Activated CD4-positive, CD25-positive, alpha-beta regulatory T cell treated with anti-CD3 and anti-CD28 coated beads, Interleukin-2, amount 50 U/mL, for 16 hours (primary cell): ENCODE results near the gene BIRC3.

Experiments used
- DNase-seq: peaks from one replicate; pipeline ENCODE4 v3.0.0-alpha.2; 2020; ENCODE audit warnings: low read depth, low spot score

BIRC3 gene

DNA sequence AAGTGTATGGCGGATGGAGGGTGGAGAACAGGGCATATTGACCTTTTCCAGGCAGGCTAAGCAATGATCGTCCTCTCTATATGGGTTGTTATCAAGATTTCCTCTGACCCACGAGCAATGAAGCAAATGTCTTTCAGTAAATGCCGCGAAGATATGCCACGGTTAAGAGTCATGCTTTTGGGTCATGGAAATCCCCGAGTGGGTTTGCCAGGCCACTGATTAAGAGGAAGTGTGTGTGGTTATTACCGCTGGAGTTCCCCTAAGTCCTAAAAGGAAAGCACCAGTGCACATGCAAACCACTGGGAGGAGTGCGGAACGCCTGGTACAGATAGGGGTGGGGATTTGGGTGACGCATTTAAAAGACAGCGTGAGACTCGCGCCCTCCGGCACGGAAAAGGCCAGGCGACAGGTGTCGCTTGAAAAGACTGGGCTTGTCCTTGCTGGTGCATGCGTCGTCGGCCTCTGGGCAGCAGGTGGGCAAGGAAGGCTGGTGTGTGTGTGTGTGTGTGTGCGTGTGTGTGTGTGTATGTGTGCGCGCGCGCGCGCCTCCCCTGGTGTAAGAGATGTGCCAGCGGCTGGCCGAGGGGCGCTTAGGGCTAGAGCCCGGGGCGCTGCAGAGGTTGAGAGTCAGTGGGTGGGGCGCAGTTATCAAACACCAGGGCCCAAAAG is at the start of gene BIRC3:
BIRC3 (plus strand) TSS at position 386 of the 669 bp plus-strand sequence. CDS start 7,026 bp downstream, outside the sequence.
- peak; percentile 88 for DNase-seq

DNA sequence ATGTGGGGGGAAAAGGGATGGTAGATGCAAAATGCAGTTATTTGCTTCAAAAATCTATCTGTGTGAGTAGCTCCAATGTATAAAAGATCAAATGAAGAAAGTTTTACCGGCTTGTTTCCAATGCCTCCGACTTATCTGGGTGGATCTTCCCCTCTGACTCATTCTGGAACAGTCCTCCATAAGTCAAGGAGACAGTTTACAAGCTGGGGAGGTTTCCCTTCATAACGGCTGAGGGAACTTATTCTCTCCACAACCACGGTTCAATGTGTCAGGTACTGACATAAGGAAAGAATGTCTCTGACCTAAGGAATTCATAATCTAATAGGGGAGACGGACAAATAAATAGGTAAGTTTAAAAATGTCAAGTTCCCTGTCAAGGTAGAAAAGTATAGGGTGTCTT is 49.7 kb upstream of the BIRC3 start:
- DNase-seq = no peak

DNA sequence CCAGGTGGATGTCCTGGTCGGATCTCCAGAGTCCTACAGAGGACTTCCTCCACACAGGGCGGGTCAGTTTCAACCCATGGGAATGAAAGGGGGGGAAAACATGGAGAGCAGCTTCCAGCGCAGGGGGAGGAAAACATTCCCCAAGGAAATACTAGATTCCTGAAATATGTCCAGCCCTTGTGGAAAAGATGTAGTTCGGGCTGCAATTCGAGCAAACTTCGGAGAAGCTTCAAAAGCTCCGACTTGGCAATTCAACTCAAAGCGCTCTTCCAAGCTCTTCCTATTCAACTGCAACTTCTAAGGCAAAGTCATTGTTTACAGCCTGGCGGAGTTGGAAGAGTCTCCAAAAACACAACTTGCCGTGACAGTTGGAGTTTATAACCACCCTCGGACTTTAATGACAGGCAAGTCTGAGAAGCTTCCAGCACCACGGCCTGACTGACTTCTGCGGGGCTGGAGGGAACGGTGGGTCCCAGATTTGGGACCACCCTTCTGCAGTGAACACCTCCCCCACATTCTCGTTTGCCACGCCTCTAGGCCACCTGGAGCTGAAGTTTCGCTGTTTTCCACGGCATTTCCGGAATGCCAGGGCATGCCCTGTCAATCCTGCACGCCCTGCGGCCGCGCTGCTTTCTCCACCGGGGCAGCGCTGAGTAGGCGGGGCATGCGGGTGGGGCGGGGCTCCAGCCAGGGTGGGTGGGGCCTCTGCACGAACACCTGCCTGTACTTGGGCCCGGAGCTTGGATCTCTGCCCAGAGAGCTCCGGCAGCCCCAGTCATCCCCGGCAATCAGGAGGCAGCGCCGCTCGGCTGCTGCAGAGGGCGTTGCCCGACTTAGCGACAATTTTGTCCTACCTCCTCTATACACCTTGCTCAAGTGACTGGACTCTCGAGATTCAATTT is 49.0 kb upstream of the BIRC3 start:
- DNase-seq = peak; percentile 33

DNA sequence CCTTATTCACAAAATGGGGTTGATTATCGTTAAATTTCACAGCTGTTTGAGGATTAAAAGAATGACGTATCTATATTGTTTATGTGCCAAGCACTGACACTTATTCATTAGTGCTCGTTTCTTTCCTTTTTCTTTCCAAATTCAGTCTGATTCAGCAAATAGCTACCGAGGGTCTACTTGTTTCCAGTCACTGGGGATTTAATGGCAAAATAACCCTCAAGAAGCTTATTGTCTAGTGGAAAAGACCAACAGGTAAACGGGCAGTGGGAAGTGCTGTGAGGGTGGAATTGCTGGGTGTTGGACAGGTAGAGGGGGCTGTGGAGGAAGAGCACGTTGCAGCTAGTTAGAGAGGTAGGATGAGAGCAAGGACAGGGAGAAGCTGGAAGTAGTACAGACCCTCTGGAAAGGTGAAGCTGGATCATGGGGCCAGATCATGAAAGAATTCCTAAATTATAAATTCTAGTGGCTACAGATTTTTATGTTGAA is 48.3 kb upstream of the BIRC3 start:
- no peak for DNase-seq

DNA sequence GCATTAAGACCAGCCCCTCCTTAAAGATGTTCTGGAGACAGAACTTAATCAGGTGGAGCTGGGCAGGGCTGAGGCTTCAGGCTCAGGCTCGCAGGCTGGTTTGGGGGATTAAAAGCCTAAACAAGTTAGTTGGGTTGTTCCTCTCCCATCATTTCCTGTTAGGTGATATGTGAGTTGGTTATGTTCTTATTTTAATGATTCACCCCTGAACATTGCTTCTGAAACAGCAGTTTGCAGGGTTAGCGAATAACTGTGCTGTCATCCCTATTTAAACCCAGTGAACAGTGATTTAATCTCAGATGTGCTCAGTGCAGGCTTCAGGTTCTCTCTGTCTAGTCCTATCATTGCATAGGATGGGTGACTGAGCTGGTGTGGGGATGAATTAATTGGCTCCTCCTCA is 47.4 kb upstream of the BIRC3 start:
- DNase-seq = no peak

DNA sequence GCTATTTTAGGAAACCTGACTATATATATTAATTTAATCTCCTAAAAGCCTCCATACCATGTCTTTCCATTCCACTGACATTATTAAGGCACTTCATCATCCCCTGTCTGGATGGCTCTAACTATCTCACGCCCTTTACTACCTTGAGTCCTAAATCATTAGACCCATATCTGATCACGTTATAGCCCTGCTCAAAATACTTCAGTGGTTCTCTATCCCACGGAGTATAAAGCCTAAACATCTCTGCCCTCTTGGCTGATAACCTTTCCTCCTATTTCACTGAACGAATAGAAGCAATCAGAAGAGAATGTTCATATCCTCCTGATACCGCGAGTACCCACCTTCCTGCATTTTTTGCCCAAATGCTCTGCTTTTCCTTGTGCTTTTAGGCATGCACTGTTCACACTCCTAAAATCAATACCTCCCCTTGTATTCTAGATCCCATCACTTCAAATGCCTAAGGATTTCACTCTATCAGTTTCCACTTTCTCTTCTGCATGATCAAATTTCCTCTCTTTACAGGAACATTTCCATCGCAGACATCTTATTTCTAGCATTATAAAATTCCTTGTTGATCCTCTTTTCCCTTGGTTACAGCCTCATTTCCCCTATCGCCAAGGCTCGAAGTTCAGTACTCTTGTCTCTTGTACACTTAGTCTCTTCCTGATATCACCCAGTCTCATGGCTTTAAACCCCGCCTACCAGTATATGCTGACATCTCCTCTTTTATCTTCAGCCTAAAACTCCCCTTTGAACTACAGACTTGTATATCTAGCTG is 45.0 kb upstream of the BIRC3 start:
- DNase-seq = no peak

DNA sequence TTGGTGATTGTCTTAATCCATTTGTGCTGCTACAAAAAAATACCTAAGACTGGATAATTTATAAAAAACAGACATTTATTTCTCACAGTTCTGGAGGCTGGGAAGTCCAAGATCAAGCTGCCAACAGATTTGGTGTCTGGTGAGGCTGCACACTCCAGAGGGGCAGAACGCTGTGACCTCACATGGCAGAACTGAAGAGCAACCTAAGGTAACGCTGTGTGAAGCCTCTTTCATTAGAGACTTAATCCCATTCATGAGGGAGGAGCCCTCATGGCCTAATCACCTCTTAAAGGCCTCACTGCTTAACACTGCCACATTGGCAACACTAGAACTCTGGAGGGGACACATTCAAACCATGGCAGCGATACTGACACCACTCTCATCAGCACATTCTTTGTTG is 42.7 kb upstream of the BIRC3 start:
- no peak for DNase-seq

DNA sequence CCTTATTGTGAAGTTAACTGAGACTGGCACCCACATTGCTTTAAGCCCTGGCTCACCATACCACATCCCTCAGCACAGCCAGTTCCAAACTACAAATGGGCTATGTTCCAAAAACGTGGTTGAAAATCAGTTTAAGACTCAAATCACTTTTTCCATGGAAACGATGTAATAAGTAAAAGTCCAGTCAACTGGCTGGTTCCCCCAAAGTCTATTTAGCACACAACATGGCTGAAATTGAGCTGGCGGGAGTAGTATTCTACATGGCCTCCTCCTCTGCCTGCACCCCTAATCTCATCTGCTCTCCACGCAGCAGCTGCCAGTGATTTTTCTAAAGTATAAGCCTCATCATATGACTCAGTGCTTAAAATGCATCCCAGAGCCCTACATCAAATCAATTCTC is 40.9 kb upstream of the BIRC3 start:
- DNase-seq = no peak

DNA sequence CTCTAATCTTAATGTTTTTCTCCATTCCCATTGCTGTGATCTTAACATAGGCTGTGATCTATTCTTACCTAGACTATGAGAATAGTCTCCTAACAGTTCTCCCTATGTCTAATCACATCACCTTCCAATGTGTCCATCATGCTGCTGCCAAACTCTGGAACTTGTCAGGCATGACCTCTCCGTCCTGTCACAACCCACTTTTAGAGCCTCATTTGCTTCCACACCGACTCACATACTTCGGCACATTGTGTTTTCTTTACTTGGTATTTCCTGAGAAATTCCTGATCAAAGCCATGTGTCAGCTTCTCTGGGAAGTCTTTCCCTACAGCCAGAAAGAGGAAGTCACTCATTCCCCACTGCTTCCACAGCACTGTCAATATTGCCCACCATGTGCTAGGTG is 40.5 kb upstream of the BIRC3 start:
- no peak for DNase-seq

DNA sequence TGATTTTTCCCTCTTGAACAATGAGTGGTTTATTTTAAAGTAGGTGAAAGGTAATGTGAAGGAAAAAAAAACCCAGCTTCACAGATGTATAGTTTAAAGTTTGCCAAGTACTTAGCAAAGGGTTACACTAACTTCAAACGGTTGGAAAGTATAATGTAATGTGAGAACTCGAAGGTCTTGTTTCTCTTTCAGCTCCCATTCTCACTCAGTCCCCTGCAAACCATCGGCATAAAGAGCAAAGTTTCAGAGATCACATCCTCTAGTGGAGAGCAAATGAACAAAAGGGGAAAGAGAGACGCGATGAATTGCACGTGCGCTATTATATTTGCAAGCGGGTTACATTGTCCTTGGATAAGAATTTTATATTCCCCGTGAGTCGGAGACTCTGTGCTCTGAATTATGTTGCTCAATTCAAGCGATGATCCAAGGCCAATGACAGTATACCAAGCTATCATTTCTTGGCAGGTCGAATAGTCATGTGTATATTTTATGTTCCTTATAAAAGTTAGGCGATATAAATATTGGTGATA is 37.6 kb upstream of the BIRC3 start:
- DNase-seq = no peak

DNA sequence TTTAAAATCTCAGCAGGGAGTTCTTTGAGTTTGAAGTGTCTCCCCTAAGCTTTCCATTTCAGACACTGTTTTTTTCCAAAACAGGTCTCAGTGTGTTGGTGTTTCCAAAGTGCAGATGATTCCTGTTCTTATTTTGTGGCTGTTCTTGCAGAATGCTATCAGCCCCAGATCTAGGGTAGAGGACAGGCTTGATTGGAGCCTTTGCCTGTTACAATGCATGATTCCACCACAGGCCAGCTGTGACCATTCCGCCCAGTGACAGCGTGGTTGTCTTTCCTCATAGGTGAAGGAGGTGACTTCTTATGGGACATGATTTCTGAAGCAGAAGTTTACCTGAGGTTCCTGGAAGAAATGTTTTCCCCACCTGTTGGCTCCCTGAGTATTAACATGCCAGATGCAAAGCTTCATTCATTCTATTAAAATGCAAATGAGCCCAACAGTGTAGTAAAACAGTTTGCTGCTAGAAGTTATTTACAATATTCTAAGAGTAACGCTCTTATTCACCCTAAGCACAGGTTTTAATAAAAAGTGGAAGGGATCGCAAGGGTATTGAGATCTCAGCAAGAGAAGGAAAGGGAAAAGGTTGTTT is 36.9 kb upstream of the BIRC3 start:
- DNase-seq = no peak

DNA sequence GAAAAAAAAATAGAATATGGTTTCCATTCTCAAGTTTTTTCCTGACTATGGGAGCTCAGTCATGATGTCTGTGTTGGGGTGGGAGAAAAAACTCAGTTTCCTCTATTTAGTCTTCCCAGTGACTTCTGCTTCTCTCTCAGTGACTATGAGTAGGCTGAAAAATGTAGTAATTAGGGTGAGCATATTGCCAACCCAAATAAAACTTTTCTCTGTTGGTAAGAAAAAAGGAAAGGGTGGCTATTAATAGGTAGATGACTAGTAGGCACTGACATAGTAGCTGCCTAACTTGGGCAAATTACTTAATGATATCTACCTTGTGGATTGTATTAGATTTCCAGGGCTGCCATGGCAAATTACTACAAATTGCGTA is 34.2 kb upstream of the BIRC3 start:
- DNase-seq = no peak

DNA sequence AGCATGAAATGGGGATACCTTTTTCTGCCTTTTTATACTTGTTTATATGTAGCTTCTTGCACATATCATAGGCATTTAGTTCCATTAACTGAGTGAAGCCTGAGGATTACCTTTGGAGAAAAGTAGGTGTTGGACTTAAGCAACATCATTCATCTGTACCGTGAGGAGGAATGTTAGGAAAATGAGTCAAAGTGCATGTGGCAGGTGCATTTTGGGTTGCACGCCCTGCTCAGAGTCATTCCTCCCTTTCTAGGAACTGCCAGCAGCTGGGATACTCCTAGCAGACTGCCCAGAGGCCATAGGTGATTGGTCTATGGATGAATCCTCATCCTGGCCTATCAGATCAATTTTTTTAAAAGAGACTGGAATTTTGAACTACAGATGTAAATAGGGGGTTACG is 33.3 kb upstream of the BIRC3 start:
- no peak for DNase-seq

DNA sequence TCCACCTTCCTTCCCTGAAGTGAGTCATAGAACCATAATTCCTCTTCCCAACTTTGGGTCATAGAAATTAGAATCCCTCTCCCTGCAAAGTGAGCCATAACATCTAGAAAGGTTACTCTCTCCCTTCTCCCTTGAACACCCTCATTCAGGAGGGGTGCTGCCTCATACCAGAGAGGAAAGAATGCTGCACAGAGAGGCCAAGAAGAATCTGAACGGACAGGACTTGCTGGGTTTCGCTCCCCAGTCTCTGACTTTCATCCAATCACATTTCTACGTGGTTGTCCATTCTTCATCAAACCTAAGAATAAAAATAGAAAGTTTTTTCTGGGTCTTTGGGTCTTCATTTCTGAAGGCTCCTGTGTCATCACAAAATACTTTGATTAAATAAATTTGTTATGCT is 31.0 kb upstream of the BIRC3 start:
- DNase-seq = no peak

DNA sequence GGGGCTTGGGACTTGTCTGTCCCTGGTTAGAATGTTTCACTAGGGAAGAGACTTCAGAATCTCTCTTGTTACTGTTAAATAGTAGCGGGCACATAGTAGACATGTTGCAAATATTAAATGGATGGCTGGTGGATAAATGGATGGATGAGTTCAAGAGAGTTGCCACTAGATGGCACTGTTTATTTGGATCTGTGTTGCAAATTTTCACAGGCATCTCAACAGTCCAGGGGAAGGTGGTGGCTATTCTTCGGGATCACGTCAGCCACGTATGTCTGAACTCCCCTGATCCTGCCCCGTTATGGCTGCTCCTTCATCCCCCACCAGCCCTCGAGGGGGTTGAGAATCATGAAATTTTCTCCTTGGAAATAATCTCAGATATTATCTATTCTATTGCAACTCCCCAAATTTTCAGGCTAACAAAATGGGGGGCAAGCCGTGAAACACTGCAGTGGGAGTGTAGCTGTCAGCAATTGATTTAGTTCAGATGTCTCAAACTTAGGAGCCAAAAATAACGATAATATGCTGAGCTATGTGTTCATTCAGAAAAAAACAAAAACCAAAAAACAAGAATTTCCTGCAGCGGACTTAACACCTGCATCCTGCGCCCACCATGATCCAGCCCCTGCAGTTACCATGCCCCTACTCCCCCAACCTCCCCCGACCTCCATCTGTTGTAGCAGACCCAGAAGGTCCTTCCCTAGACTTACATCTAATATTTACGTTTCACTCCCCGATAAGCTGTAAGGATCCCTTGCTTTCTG is 29.1 kb upstream of the BIRC3 start:
- peak; percentile 4 for DNase-seq

DNA sequence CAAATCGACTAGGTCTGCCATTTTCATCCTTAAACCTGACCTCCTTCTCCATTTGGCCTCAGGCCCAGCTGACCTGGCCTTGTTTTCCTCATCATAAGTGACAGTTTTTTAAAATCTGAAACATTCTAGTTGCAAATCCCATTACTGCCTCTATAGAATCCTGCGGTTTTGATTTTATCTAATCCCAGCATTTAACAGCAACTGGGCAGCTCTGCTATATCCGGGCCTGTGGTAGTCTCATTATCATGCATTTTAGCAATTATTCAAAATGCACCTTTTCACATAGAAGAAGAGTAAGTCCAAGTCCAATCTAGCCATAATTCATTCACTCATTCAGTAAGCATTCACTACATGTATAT is 28.6 kb upstream of the BIRC3 start:
- DNase-seq = no peak

DNA sequence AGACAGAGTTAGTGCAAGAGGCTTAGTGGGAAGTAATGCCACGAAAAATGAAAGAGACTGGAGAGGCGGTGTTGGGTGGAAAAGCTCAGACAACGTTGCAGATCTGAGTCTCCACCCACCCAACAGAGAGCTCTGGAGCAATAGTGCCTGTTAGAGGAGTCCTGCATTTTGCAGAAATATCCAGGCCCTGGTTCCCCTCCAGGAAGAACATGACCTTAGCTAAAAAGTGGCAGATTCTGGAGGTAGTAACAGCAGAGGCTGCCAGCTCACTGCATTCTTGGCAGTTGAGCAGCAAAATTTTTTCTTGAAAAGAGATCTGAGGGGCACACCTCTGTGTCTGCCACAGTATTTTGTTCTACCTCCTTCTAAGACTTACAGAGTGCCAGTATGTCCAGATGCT is 27.7 kb upstream of the BIRC3 start:
- no peak for DNase-seq

DNA sequence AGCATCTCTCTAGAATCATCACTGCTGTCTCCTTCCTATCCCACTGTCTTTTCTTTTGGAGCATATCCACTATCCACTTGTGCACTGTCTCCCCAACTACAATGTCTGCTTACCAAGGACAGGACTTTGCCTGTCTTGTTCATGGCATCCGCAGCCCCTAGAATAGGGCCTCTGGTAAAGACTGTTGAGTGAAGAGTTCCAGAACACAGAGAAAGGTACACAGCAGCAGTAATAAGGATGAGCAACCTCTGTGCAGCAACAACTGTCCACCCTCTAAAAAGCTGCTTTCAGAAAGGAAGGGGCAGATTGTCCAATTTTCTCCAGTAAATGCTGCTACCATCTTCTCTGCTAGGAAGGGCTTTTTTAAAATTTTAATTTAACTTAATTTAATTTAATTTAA is 25.5 kb upstream of the BIRC3 start:
- no peak for DNase-seq

DNA sequence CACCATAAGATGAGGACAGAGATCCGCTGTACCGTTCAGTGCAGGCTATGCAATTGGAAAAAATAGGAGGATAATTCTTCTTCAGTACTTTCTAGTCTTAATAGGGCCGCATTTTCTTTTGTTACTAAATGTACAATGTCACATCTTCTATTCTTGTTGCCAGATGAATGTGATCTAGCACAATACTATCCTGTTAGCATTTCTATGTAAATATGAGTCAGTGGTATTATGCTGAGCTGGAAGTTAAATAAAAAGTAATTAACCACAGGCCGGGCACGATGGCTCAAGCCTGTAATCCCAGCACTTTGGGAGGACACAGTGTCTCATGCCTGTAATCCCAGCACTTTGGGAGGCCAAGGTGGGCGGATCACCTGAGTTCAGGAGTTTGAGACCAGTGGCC is 24.4 kb upstream of the BIRC3 start:
- DNase-seq = no peak

DNA sequence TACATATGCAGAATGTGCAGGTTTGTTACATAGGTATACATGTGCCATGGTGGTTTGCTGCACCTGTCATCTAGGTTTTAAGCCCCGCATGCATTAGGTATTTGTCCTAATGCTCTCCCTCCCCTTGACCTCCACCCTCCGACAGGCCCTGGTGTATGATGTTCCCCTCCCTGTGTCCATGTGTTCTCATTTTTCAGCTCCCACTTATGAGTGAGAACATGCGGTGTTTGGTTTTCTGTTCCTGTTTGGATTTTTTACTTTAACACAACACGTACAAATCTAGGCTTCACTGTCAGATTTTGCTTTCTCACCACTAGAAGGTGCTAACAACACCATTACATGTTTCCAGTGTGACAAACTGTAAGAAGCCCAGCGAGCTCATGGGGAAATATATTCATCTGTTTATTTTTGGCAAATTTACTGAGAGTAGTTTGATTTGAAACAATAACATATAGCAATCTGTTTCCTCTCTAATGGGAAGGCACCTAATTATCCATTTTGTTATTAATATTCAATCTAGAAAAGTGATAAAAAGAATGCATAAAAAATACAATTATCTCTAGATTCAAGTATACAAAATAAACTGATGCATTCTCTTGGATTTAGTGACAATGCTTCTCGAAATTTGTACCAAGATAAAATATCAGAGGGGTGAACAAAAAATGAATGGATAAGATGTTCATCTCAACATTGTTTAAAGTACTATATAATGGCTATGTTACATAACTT is 23.2 kb upstream of the BIRC3 start:
- no peak for DNase-seq
